Lower leg skin (tissue), 4 donors: Measurements from ENCODE around the gene PLXDC2. TPM values are rescaled to one million over a fixed set of nuclear protein-coding genes. Genes with fewer than 3 reads are reported as not detected.

ENCODE experiments used
- DNase-seq, 2 donors: peaks; one replicate each; pipeline ENCODE4 v3.0.0-alpha.2; 2019; ENCODE audit warnings: low spot score in 2 of 2
- H3K4me3 ChIP-seq: fragments of 200-600 bp; sonication (generic); 2 replicates; pipeline ENCODE4 v1.5.1; 2017; ENCODE audit warnings: mild to moderate bottlenecking, low read depth; ENCODE audit not compliant: poor library complexity, severe bottlenecking
- CTCF ChIP-seq, 3 donors: fragments of 450-650 bp; IDR thresholded peaks; one replicate each; pipeline ENCODE4 v1.5.1; 2016; ENCODE audit warnings: antibody characterized with exemption in 3 of 3, mild to moderate bottlenecking in 3 of 3, moderate library complexity in 2 of 3
- POLR2A ChIP-seq, 2 donors: fragments of 450-650 bp; IDR thresholded peaks; one replicate each; pipeline ENCODE4 v1.6.1; 2016 to 2017; ENCODE audit warnings: antibody characterized with exemption in 2 of 2, mild to moderate bottlenecking in 1 of 2, moderate library complexity in 1 of 2
- WGBS, 2 donors: methylation state at CpG; one replicate each; pipeline ENCODE4 v1.1.5; 2018; 5-methylcytosine and 5-hydroxymethylcytosine counted together
- intact Hi-C: fragments of 100-400 bp; cut with DNase I; formaldehyde crosslinking; loops from one replicate; pipeline ENCODE4 v1.15.0; 2023; ENCODE audit warnings: low total_unique reads
- total RNA-seq, 4 donors: library from RNA; depleted of rRNA; stranded (reverse); fragments of >200 nt; gene quantifications; one replicate each; pipeline ENCODE4 v1.1.0, GENCODE V29; 2016

The PLXDC2 gene
- total RNA-seq, 4 donors from 2014 or later = 75.3 to 113 (median 95.3) TPM

- intact Hi-C loops = no loop called here
- 98% methylated on average over 2 of the region's 2 CpGs for WGBS, 2 donors
- DNase-seq = no peak
- TF ChIP-seq CTCF (IDR thresholded peaks at IDR 0.05) (no peak), POLR2A (IDR thresholded peaks at IDR 0.05) (no peak)
- H3K4me3 ChIP-seq = no peak overlapping the region
Observed at GRCh38 chr10:20017961-20018360, 201.7 kb downstream of the PLXDC2 start.

- no peak for DNase-seq
- H3K4me3 ChIP-seq = no peak overlapping the region
- WGBS, 2 donors = 78 to 80% methylated on average over 1 of the region's 1 CpG
- intact Hi-C loops = no loop called here
- no peak for TF ChIP-seq POLR2A (IDR thresholded peaks at IDR 0.05)
- TF ChIP-seq CTCF (IDR thresholded peaks at IDR 0.05) = no peak
Observed at GRCh38 chr10:20020677-20021076, 204.4 kb downstream of the PLXDC2 start.

GRCh38 chr10:20029523-20029922, 213.3 kb downstream of the PLXDC2 start:
- intact Hi-C loops = no loop called here
- no peak for DNase-seq
- TF ChIP-seq CTCF (IDR thresholded peaks at IDR 0.05) (no peak), POLR2A (IDR thresholded peaks at IDR 0.05) (no peak)
- WGBS, 2 donors = 91 to 94% methylated on average over 3 of the region's 3 CpGs
- no peak overlapping the region for H3K4me3 ChIP-seq

- H3K4me3 ChIP-seq = no peak overlapping the region
- intact Hi-C loops = no loop called here
- no peak for TF ChIP-seq POLR2A (IDR thresholded peaks at IDR 0.05)
- no peak for TF ChIP-seq CTCF (IDR thresholded peaks at IDR 0.05)
- no peak for DNase-seq
- WGBS, 2 donors = 79 to 82% methylated on average over 4 of the region's 4 CpGs
Observed at GRCh38 chr10:20033476-20033875, 217.2 kb downstream of the PLXDC2 start.

- H3K4me3 ChIP-seq = no peak overlapping the region
- no peak for DNase-seq
- TF ChIP-seq CTCF (IDR thresholded peaks at IDR 0.05) (no peak), POLR2A (IDR thresholded peaks at IDR 0.05) (no peak)
- intact Hi-C loops = no loop called here
- WGBS, 2 donors = 79 to 89% methylated on average over 2 of the region's 2 CpGs
Observed at GRCh38 chr10:20034732-20035131, 218.5 kb downstream of the PLXDC2 start.

GRCh38 chr10:20040012-20040411, 223.8 kb downstream of the PLXDC2 start:
- TF ChIP-seq POLR2A (IDR thresholded peaks at IDR 0.05) (no peak), CTCF (IDR thresholded peaks at IDR 0.05) (no peak)
- intact Hi-C loops = no loop called here
- H3K4me3 ChIP-seq = no peak overlapping the region
- no peak for DNase-seq
- 79 to 85% methylated on average over 6 of the region's 6 CpGs for WGBS, 2 donors
